ENCODE results near the gene GPC5. TPM values are rescaled to one million over a fixed set of nuclear protein-coding genes. Genes with fewer than 3 reads are reported as not detected.

Gene GPC5
- total and polyA plus RNA-seq, 2 donors: 0.25 to 0.28 TPM

DNA sequence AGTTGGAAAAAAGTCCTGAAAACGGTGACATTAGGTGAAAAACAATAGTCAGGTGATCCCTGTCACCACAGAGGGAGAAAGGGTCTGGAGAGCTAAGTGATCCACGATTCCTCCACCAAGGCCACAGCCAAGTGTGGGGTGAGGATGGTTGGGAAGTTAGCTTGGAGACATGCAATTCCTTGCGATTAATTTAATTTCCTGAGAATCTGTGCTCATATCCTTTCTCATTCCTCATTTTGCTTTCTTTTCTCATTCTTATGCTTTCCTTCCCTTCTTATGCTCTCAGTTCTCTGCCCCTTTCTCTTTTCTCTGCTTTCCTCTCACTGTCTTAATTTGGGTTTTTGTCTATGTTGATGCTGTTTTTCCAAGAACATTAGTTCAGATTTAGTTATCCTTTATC, 68.8 kb downstream of the GPC5 start:
- H3K9me3 ChIP-seq (ENCODE audit: control insufficient read depth in 2 of 2, insufficient read depth in 1 of 2, low read length in 1 of 2): no peaks in the 10 kb centered on the region
- no peak for DNase-seq (ENCODE audit: low read depth in 6 of 9, low spot score in 9 of 9)
- no peaks in the 10 kb centered on the region for H3K36me3 ChIP-seq (ENCODE audit: control insufficient read depth in 2 of 2, insufficient read depth in 2 of 2, low read length in 1 of 2)
- no peak overlapping the region for H3K27ac ChIP-seq (ENCODE audit: low read depth in 1 of 2, low read length in 1 of 2)
- 85% methylated on average over 3 of the region's 3 CpGs for WGBS
- no peaks in the 10 kb centered on the region for H3K27me3 ChIP-seq (ENCODE audit: control insufficient read depth in 2 of 2, insufficient read depth in 1 of 2, low read length in 1 of 2)
- H3K4me3 ChIP-seq (ENCODE audit: low read length in 2 of 2): no peak overlapping the region
- H3K4me1 ChIP-seq (ENCODE audit: control insufficient read depth in 2 of 2, insufficient read depth in 2 of 2, low read length in 2 of 2): no peaks in the 10 kb centered on the region

DNA sequence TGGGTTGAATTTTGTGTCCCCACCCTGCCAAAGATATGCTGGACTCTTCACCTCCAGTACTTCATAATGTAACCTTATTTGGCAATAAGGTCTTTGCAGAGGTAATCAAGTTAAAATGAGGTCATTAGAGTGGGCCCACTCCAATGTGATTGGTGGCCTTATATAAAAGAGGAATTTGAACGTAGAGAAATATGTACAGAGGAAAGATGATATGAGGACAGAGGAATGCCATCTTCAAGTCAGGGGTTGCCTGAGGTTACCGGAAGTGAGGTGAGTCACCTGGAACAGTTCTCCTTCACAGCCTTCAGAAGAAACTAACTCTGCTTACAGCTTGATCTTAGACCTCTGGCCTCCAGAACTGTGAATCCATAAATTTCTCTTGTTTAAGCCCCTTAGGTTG, 69.9 kb downstream of the GPC5 start:
- DNase-seq (ENCODE audit: low read depth in 6 of 9, low spot score in 9 of 9): no peak
- H3K27ac ChIP-seq (ENCODE audit: low read depth in 1 of 2, low read length in 1 of 2): no peak overlapping the region
- 94% methylated on average over 2 of the region's 2 CpGs for WGBS
- no peak overlapping the region for H3K4me3 ChIP-seq (ENCODE audit: low read length in 2 of 2)
- no peaks in the 10 kb centered on the region for H3K4me1 ChIP-seq (ENCODE audit: control insufficient read depth in 2 of 2, insufficient read depth in 2 of 2, low read length in 2 of 2)
- no peaks in the 10 kb centered on the region for H3K36me3 ChIP-seq (ENCODE audit: control insufficient read depth in 2 of 2, insufficient read depth in 2 of 2, low read length in 1 of 2)
- no peaks in the 10 kb centered on the region for H3K27me3 ChIP-seq (ENCODE audit: control insufficient read depth in 2 of 2, insufficient read depth in 1 of 2, low read length in 1 of 2)
- H3K9me3 ChIP-seq (ENCODE audit: control insufficient read depth in 2 of 2, insufficient read depth in 1 of 2, low read length in 1 of 2): no peaks in the 10 kb centered on the region

DNA sequence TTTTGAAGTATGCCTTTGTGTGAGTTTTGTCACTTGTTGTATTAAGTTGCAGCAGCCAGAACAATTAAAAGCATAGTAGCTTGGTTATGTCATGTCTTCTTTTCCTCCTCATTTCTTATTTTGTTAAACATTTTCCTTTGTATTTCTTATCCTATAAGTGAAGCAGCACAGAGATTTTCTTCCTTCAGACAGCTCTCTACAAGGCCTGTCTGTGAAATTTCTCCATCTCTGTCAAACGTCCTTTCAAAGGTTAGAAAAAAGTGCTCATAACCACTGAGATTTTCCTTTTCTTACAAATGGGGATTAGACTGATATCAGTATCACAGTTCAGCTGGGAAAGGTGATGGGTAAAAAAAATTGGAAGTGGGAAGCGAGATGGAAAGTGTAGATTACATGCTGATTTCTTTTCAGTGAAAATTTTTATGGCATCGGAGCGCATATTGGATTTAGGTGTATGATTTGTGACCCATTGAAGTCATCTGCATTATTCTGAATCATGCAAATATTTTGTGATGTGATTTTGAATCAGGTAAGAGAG, 71.7 kb downstream of the GPC5 start:
- Histone ChIP-seq H3K9me3 (ENCODE audit: control insufficient read depth in 2 of 2, insufficient read depth in 1 of 2, low read length in 1 of 2) (no peaks in the 10 kb centered on the region), H3K4me1 (ENCODE audit: control insufficient read depth in 2 of 2, insufficient read depth in 2 of 2, low read length in 2 of 2) (no peaks in the 10 kb centered on the region), H3K27me3 (ENCODE audit: control insufficient read depth in 2 of 2, insufficient read depth in 1 of 2, low read length in 1 of 2) (no peaks in the 10 kb centered on the region), H3K27ac (ENCODE audit: low read depth in 1 of 2, low read length in 1 of 2) (no peak overlapping the region), H3K4me3 (ENCODE audit: low read length in 2 of 2) (no peak overlapping the region), H3K36me3 (ENCODE audit: control insufficient read depth in 2 of 2, insufficient read depth in 2 of 2, low read length in 1 of 2) (no peaks in the 10 kb centered on the region)
- no peak for DNase-seq (ENCODE audit: low read depth in 6 of 9, low spot score in 9 of 9)
- WGBS: 89% methylated on average over 4 of the region's 4 CpGs

DNA sequence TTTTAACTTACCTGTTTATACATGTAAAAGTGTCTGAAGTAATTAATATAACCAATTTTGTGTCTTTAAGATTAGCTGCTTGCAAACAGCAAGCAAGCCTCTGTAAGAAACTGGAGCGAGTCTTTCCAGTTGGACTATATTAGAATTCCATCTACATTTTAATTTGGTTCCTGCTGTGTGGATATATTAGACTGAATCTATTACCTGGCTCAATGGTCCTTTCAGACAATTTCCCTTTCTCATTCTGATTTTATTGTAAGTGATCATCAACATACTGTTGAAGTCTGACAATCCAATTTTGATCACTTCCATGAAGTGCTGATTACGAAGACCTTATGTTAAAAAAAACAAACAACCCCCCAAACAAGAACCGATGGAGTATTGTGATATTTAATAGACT, 72.3 kb downstream of the GPC5 start:
- H3K27ac ChIP-seq (ENCODE audit: low read depth in 1 of 2, low read length in 1 of 2): no peak overlapping the region
- DNase-seq (ENCODE audit: low read depth in 6 of 9, low spot score in 9 of 9): no peak
- H3K9me3 ChIP-seq (ENCODE audit: control insufficient read depth in 2 of 2, insufficient read depth in 1 of 2, low read length in 1 of 2): no peaks in the 10 kb centered on the region
- no peaks in the 10 kb centered on the region for H3K36me3 ChIP-seq (ENCODE audit: control insufficient read depth in 2 of 2, insufficient read depth in 2 of 2, low read length in 1 of 2)
- 91% methylated on average over 3 of the region's 3 CpGs for WGBS
- no peak overlapping the region for H3K4me3 ChIP-seq (ENCODE audit: low read length in 2 of 2)
- no peaks in the 10 kb centered on the region for H3K27me3 ChIP-seq (ENCODE audit: control insufficient read depth in 2 of 2, insufficient read depth in 1 of 2, low read length in 1 of 2)
- H3K4me1 ChIP-seq (ENCODE audit: control insufficient read depth in 2 of 2, insufficient read depth in 2 of 2, low read length in 2 of 2): no peaks in the 10 kb centered on the region

DNA sequence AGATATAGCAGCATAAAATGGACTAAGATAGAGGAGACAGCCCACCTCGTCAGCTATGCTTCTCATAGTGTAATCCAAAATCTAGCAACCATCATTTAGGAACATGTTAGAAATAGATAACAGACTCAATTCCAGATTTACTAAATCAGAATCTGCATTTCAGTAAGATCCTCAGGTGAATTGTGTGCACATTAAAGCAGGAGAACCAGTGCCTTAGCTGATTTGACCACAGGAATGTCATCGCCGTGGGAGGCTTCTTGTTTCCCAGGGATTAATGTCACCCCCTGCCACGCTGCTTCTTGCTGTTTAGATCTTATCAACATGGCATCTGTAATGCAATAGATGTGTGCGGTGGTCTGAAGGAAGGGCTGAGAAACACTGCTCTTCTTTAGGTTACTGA, 84.0 kb downstream of the GPC5 start:
- H3K36me3 ChIP-seq (ENCODE audit: control insufficient read depth in 2 of 2, insufficient read depth in 2 of 2, low read length in 1 of 2): no peaks in the 10 kb centered on the region
- H3K4me3 ChIP-seq (ENCODE audit: low read length in 2 of 2): no peak overlapping the region
- WGBS: 79% methylated on average over 5 of the region's 5 CpGs
- H3K27me3 ChIP-seq (ENCODE audit: control insufficient read depth in 2 of 2, insufficient read depth in 1 of 2, low read length in 1 of 2): no peaks in the 10 kb centered on the region
- H3K4me1 ChIP-seq (ENCODE audit: control insufficient read depth in 2 of 2, insufficient read depth in 2 of 2, low read length in 2 of 2): no peaks in the 10 kb centered on the region
- no peaks in the 10 kb centered on the region for H3K9me3 ChIP-seq (ENCODE audit: control insufficient read depth in 2 of 2, insufficient read depth in 1 of 2, low read length in 1 of 2)
- no peak overlapping the region for H3K27ac ChIP-seq (ENCODE audit: low read depth in 1 of 2, low read length in 1 of 2)
- DNase-seq (ENCODE audit: low read depth in 6 of 9, low spot score in 9 of 9): no peak

DNA sequence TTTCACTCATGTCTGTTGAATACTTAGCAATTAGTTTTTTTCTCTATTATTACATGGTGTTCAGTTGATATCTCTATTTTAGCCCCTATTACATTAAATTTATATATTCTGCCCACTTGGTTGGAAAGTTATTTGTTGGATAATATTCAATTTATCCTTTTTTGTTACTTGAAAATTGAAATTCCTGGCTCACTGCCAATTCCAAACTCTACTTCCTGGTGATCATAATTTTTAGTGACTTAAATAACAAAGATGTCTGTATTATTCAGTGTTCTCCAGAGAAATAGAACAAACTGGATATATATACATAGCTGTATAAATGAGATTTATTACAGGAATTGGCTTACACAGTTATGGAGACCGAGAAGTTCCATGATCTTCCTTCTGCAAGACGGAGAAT, 93.6 kb downstream of the GPC5 start:
- Histone ChIP-seq H3K9me3 (ENCODE audit: control insufficient read depth in 2 of 2, insufficient read depth in 1 of 2, low read length in 1 of 2) (no peaks in the 10 kb centered on the region), H3K27ac (ENCODE audit: low read depth in 1 of 2, low read length in 1 of 2) (no peak overlapping the region), H3K27me3 (ENCODE audit: control insufficient read depth in 2 of 2, insufficient read depth in 1 of 2, low read length in 1 of 2) (no peaks in the 10 kb centered on the region), H3K4me3 (ENCODE audit: low read length in 2 of 2) (no peak overlapping the region), H3K36me3 (ENCODE audit: control insufficient read depth in 2 of 2, insufficient read depth in 2 of 2, low read length in 1 of 2) (no peaks in the 10 kb centered on the region), H3K4me1 (ENCODE audit: control insufficient read depth in 2 of 2, insufficient read depth in 2 of 2, low read length in 2 of 2) (no peaks in the 10 kb centered on the region)
- 81% methylated on average over 2 of the region's 2 CpGs for WGBS
- DNase-seq (ENCODE audit: low read depth in 6 of 9, low spot score in 9 of 9): no peak

DNA sequence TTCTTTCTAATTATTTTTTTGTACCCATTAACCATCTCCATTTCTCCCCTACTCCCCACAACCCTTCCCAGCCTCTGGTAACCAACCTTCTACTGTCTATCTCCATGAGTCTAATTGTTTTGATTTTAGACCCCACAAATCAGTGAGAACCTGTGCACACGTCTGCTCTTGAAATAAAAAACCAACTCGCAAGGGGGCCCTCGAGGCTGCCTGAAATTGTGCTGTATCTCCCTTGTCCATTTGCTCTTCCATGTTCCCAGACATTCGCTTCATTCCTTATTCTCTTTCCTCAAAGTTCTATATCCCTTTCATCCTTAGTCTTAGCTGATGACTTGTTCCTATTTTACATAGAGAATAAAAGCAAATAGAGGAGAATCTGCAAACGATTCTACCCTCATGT, 95.0 kb downstream of the GPC5 start:
- Histone ChIP-seq H3K4me1 (ENCODE audit: control insufficient read depth in 2 of 2, insufficient read depth in 2 of 2, low read length in 2 of 2) (no peaks in the 10 kb centered on the region), H3K36me3 (ENCODE audit: control insufficient read depth in 2 of 2, insufficient read depth in 2 of 2, low read length in 1 of 2) (no peaks in the 10 kb centered on the region), H3K9me3 (ENCODE audit: control insufficient read depth in 2 of 2, insufficient read depth in 1 of 2, low read length in 1 of 2) (no peaks in the 10 kb centered on the region), H3K4me3 (ENCODE audit: low read length in 2 of 2) (no peak overlapping the region), H3K27me3 (ENCODE audit: control insufficient read depth in 2 of 2, insufficient read depth in 1 of 2, low read length in 1 of 2) (no peaks in the 10 kb centered on the region), H3K27ac (ENCODE audit: low read depth in 1 of 2, low read length in 1 of 2) (no peak overlapping the region)
- 95% methylated on average over 5 of the region's 5 CpGs for WGBS
- DNase-seq (ENCODE audit: low read depth in 6 of 9, low spot score in 9 of 9): no peak

DNA sequence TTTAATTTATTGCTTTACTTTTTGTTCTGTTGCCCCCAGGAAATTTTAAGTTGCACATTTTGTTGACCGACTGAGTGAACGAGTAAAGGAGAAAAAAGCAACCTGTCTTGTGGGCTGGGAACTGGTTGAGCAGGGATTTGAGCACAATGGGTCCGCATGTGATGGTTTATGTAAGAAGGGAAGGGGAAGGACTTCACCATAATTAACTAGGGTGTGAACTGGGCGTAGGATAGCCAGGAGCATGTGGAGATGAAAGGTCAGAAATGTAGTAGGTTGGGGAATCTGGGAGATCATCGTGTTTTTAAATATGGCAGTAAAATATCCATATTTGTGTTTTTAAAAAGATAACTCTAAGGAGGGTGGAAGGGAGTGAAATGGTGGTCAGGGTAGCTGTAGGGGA, 99.9 kb downstream of the GPC5 start:
- no peak for DNase-seq (ENCODE audit: low read depth in 6 of 9, low spot score in 9 of 9)
- H3K4me3 ChIP-seq (ENCODE audit: low read length in 2 of 2): no peak overlapping the region
- no peaks in the 10 kb centered on the region for H3K27me3 ChIP-seq (ENCODE audit: control insufficient read depth in 2 of 2, insufficient read depth in 1 of 2, low read length in 1 of 2)
- H3K27ac ChIP-seq (ENCODE audit: low read depth in 1 of 2, low read length in 1 of 2): no peak overlapping the region
- H3K4me1 ChIP-seq (ENCODE audit: control insufficient read depth in 2 of 2, insufficient read depth in 2 of 2, low read length in 2 of 2): no peaks in the 10 kb centered on the region
- no peaks in the 10 kb centered on the region for H3K9me3 ChIP-seq (ENCODE audit: control insufficient read depth in 2 of 2, insufficient read depth in 1 of 2, low read length in 1 of 2)
- no peaks in the 10 kb centered on the region for H3K36me3 ChIP-seq (ENCODE audit: control insufficient read depth in 2 of 2, insufficient read depth in 2 of 2, low read length in 1 of 2)
- WGBS: 95% methylated on average over 5 of the region's 5 CpGs

DNA sequence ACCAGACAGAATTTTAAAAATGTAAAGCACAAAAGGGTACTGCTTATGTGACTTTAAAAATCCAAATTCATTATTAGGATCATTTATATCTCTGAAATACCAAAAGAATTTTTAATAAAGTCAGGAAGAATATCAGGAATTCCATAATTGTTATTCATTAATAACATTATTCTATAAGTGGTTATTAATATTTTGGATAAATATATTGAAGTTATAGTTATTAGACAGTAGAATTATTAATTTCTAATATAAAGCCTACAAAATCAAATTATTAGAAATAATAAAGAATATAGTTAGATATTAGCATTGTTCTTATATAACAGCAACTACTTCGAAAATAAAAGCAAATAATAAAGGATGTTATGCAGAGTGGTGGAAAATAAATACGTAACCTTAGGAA, 105.8 kb downstream of the GPC5 start:
- Histone ChIP-seq H3K27me3 (ENCODE audit: control insufficient read depth in 2 of 2, insufficient read depth in 1 of 2, low read length in 1 of 2) (no peaks in the 10 kb centered on the region), H3K4me3 (ENCODE audit: low read length in 2 of 2) (no peak overlapping the region), H3K9me3 (ENCODE audit: control insufficient read depth in 2 of 2, insufficient read depth in 1 of 2, low read length in 1 of 2) (no peaks in the 10 kb centered on the region), H3K27ac (ENCODE audit: low read depth in 1 of 2, low read length in 1 of 2) (no peak overlapping the region), H3K4me1 (ENCODE audit: control insufficient read depth in 2 of 2, insufficient read depth in 2 of 2, low read length in 2 of 2) (no peaks in the 10 kb centered on the region), H3K36me3 (ENCODE audit: control insufficient read depth in 2 of 2, insufficient read depth in 2 of 2, low read length in 1 of 2) (no peaks in the 10 kb centered on the region)
- DNase-seq (ENCODE audit: low read depth in 6 of 9, low spot score in 9 of 9): no peak
- WGBS: 94% methylated on average over 2 of the region's 2 CpGs

DNA sequence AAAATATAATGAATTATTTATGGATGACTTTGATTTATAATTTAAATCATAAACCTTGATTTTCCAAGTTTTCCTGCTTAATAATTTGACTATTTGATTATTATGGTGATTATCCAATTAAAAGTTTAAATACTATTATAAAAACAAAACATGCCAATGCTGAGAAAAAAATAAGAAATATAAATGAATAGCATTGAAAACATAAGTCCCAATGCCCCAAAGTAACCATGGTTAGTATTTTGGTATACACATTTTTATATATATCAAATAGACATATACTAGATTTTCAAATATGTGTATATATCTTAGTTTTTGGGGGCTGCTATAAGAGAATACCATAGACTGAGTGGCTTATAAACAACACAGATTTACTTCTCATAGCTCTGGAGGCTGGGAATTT, 108.3 kb downstream of the GPC5 start:
- no peaks in the 10 kb centered on the region for H3K9me3 ChIP-seq (ENCODE audit: control insufficient read depth in 2 of 2, insufficient read depth in 1 of 2, low read length in 1 of 2)
- no peak for DNase-seq (ENCODE audit: low read depth in 6 of 9, low spot score in 9 of 9)
- H3K36me3 ChIP-seq (ENCODE audit: control insufficient read depth in 2 of 2, insufficient read depth in 2 of 2, low read length in 1 of 2): no peaks in the 10 kb centered on the region

More for the DNA sequence above, 108.3 kb downstream of the GPC5 start:
- H3K4me3 ChIP-seq (ENCODE audit: low read length in 2 of 2): no peak overlapping the region
- H3K27me3 ChIP-seq (ENCODE audit: control insufficient read depth in 2 of 2, insufficient read depth in 1 of 2, low read length in 1 of 2): no peaks in the 10 kb centered on the region
- no peaks in the 10 kb centered on the region for H3K4me1 ChIP-seq (ENCODE audit: control insufficient read depth in 2 of 2, insufficient read depth in 2 of 2, low read length in 2 of 2)
- no peak overlapping the region for H3K27ac ChIP-seq (ENCODE audit: low read depth in 1 of 2, low read length in 1 of 2)

Data from thymus (tissue), 11 donors.